T47D (cell line): Measurements from ENCODE around the gene DAPP1.
"Not testable (repeated sequence)": the region's sequence is repeated elsewhere in the genome, so short reads cannot be mapped to it uniquely, and the experiment has no call there.

Experiments used
- DNase-seq, 2 experiments: peaks; one replicate each; pipeline versions ENCODE4 v3.0.0 to v3.0.0-alpha.2; 2011 to 2012; ENCODE audit warnings: low read depth in 1 of 2, low spot score in 1 of 2
- JUND ChIP-seq: IDR thresholded peaks from 2 replicates; pipeline ENCODE4 v1.6.1; 2012; ENCODE audit warnings: low read depth
- in situ Hi-C: cut with HindIII; loops from 2 replicates; pipeline ENCODE4 v1.10.0; 2016; ENCODE audit warnings: low sequenced_read_pairs, low pct_unique_long_range_greater_than_20kb

Gene DAPP1

GRCh38 chr4:99816545-99817308 is at the start of gene DAPP1:
DAPP1 (plus strand) TSS chr4:99816827; CDS start chr4:99816914, 87 bp downstream.
- TF ChIP-seq JUND, result no peak
- in situ Hi-C loops, result no loop called here
- DNase-seq, result peak in 1 of 2 experiments; percentile 58

GRCh38 chr4:99770842-99771241 is 45.8 kb upstream of the DAPP1 start:
- in situ Hi-C loops, DNase-seq: not testable (repeated sequence)

GRCh38 chr4:99783940-99784339 is 32.7 kb upstream of the DAPP1 start:
- TF ChIP-seq JUND, result no peak
- DNase-seq, result no peak
- in situ Hi-C loops, result no loop called here

GRCh38 chr4:99784842-99785241 is 31.8 kb upstream of the DAPP1 start:
- no peak for TF ChIP-seq JUND
- in situ Hi-C loops, result no loop called here
- no peak for DNase-seq

GRCh38 chr4:99790796-99791617 is 25.6 kb upstream of the DAPP1 start:
- no peak for DNase-seq
- in situ Hi-C loops, result no loop called here
- no peak for TF ChIP-seq JUND

- TF ChIP-seq JUND, result no peak
- in situ Hi-C loops, result no loop called here
- DNase-seq, result no peak
Measured at GRCh38 chr4:99800332-99801004, 16.2 kb upstream of the DAPP1 start.

- no peak for DNase-seq
- in situ Hi-C loops, result no loop called here
- no peak for TF ChIP-seq JUND
Measured at GRCh38 chr4:99801005-99801699, 15.5 kb upstream of the DAPP1 start.

- DNase-seq, result no peak
- TF ChIP-seq JUND, result no peak
- in situ Hi-C loops, result no loop called here
Measured at GRCh38 chr4:99803566-99804101, 13.0 kb upstream of the DAPP1 start.

- DNase-seq, result no peak
- TF ChIP-seq JUND, result no peak
- in situ Hi-C loops, result no loop called here
Measured at GRCh38 chr4:99806545-99806944, 10.1 kb upstream of the DAPP1 start.

GRCh38 chr4:99807666-99808065 is 9.0 kb upstream of the DAPP1 start:
- in situ Hi-C loops, result no loop called here
- no peak for DNase-seq
- no peak for TF ChIP-seq JUND

- TF ChIP-seq JUND, result no peak
- in situ Hi-C loops, result no loop called here
- DNase-seq, result peak; percentile 20 to 75
Measured at GRCh38 chr4:99808260-99808857, 8.3 kb upstream of the DAPP1 start.

GRCh38 chr4:99809326-99809725 is 7.3 kb upstream of the DAPP1 start:
- DNase-seq, result no peak
- no peak for TF ChIP-seq JUND
- in situ Hi-C loops, result no loop called here
